GM10266 (cell line): ENCODE data around the gene ITGA3.

Source experiments
- DNase-seq: peaks from one replicate; pipeline ENCODE4 v3.0.0; 2012; ENCODE audit errors: extremely low spot score
- TF ChIP-seq, protein P1 (sequence below): IDR thresholded peaks from 2 replicates; pipeline ENCODE4 v1.5.1; 2012; ENCODE audit warnings: mild to moderate bottlenecking, low read depth; ENCODE audit not compliant: control insufficient read depth, insufficient read depth; ENCODE audit errors: missing control alignments

ITGA3 gene

DNA sequence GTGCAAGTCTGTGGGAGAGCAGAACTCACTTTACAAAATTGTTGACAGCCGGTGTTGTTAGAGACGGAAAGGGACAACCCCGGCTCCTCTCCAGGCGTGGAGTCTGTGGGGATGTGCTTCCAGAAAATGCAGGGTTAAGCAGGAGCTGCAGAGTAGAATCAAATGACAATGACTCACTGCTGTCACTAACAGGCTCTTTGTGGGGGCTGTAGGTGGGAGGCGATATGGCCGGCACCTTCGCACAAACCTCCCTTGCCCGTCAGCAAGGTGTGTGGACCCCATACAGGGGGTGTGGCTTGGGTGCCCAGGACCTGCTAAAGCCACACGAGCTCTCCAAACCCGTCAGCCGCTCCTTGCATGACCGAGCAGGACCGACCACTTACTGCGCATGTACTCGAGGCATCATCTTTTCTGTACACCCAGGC, 45.0 kb downstream of the ITGA3 start:
- TF ChIP-seq, protein P1, sequence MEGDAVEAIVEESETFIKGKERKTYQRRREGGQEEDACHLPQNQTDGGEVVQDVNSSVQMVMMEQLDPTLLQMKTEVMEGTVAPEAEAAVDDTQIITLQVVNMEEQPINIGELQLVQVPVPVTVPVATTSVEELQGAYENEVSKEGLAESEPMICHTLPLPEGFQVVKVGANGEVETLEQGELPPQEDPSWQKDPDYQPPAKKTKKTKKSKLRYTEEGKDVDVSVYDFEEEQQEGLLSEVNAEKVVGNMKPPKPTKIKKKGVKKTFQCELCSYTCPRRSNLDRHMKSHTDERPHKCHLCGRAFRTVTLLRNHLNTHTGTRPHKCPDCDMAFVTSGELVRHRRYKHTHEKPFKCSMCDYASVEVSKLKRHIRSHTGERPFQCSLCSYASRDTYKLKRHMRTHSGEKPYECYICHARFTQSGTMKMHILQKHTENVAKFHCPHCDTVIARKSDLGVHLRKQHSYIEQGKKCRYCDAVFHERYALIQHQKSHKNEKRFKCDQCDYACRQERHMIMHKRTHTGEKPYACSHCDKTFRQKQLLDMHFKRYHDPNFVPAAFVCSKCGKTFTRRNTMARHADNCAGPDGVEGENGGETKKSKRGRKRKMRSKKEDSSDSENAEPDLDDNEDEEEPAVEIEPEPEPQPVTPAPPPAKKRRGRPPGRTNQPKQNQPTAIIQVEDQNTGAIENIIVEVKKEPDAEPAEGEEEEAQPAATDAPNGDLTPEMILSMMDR: no peak
- no peak for DNase-seq

DNA sequence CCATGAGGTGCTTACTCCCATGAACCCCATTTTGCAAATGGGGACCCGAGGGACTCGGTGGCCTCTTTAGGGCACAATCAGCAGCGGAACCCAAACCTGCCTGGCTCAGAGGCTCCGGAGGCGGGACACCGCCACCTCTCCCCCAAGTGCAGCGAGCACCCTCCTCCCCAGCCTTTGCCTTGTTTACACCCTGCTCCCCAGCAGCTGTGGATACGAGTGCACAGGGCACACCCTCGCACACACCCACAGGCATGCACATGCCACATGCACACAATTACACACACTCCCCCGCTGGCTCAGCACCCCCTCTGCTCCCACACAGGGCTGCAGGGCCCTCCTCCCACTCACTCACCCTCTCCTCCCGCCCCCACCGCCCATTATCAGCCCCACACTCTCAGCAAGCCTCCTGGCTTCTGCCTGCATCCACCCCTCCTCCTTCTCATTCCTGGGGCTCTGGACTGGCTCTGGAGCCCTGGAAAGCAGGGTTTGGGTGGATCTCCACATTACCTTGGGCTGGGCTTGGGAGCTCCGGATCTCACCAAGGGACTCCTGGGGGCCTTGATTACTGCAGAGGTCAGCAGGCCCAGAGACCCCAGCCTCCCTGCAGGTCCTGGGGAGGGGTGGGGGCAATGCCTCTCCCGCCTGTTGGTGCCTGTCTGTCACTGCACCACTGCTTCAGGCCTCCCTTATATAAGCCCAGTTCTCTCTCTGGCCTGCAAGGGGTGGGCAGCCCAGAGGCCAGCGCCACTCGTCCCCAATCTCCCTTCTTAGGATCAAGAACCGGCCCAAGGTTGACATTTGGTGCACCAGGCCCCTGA, 45.6 kb downstream of the ITGA3 start:
- no peak for DNase-seq
- TF ChIP-seq, protein P1: no peak

DNA sequence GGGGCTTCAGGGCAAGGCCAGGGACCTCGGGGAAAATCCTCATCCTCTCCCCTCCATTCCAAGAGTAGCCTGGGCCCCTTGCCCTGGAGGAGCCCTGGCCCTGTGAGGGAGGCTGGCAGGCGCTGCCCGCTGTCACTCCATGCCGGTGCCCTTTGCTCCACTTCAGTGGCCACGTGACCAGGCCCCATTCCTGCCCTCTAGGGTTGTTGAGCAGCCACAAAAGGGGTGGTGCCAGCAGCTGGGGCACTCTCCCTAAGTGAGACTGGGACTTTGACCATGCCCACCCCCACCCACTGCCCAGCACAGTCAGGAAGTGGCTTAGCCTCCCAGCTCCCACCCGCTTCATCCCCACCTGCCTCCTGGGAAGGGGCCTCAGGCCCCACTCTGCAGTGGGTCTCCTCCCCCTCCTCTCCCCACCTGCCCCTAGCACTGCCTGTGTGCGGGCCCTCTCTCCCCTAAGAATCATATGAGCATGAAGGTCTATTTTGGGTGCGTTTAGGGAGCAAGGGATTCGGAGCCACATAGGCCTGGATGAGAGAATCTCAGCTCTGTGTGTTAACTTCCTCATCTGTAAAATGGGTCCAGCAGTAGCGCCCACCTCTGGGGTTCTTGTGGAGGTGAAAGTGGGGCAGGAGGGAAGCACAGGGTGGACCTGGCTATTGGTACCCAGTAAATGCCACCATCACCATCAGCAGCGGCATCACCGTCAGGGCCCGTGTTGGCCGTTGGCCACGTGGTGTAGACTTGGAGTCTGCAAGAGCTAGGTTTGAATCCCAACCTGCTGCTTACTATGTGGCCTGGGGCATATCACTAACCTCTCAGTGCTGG, 46.5 kb downstream of the ITGA3 start:
- DNase-seq: no peak
- TF ChIP-seq, protein P1: no peak

DNA sequence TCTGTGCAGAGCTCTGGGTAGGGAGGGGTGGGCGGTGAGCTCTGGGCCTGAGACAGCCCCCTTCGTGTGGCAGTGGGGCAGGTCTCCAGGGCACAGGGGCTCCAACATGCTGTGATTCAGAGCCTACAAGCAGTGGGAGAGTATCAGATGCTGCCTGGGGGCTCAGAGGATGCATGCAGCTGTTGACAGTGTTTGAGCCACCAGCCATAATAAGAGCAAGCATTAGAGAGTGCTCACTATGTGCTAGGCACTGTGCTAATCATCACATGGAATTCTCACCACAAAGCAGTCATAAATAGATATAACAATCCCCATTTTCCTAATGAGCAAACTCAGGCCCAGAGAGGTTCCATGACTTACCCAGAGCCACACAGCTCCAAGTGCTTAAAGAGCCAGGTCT, 47.3 kb downstream of the ITGA3 start:
- TF ChIP-seq, protein P1: no peak
- no peak for DNase-seq

DNA sequence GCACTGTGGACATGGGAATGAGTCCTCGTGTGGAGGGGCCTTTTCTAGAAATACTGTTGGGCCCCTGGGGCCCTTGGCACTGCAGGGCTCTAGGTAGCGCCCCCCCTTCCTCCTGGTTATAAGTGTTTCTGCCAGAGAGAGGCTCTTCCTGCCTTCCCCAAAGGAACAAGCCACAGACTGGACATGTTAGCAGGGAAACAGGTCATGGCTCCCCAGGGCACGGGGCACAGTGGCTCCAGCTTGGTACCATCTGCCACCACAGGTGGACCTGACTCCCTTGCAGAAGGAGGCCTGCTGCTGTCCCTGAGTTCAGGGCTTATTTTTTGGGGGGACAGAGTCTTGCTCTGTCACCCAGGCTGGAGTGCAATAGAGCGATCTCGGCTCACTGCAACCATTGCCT, 48.0 kb downstream of the ITGA3 start:
- TF ChIP-seq, protein P1: no peak
- DNase-seq: no peak

DNA sequence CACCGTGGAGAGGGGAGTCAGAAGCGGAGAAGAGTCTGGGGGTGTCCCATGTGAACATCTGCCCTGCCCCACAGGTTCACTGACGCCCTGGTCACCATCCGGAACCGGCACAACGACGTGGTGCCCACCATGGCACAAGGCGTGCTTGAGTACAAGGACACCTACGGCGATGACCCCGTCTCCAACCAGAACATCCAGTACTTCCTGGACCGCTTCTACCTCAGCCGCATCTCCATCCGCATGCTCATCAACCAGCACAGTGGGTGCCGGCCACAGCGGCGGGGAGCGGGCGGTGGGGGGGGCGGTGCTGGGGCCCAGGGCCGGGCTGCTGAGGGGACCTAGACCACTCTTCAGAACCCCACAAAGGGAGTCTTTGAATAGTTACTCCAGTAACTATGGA, 49.9 kb downstream of the ITGA3 start:
- no peak for DNase-seq
- TF ChIP-seq, protein P1: no peak
